GM18511 (cell line): ENCODE data around the gene CCND1.

Source experiments
- ATAC-seq: cut with Tn5 transposase; IDR thresholded peaks from one replicate; pipeline ENCODE4 v1.9.1; 2021; ENCODE audit warnings: mild to moderate bottlenecking, moderate library complexity; ENCODE audit not compliant: unreplicated experiment

Gene CCND1

GRCh38 chr11:69664901-69665300, 23.9 kb downstream of the CCND1 start:
- no peak for ATAC-seq

GRCh38 chr11:69665669-69666068, 24.7 kb downstream of the CCND1 start:
- no peak for ATAC-seq

DNA sequence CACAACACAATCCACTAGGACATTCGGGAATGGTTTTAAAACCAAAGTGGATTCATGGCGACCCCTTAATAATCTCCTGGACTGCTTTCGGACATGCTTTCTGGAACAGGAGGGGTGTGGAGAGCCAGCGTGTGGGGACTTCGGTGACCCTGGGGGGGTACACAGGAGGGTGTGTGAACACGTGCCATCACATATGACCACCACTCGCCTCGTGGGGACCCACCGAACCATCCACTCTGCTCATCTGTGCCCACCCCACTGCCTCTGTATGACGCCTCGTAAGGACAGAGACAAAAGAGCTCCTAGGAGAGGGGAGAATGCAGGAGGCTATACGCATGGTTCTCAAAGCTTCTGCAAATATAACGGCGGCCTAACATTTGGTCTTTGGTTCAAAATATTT, 25.3 kb downstream of the CCND1 start:
- ATAC-seq = no peak

- ATAC-seq = no peak
These were observed 26.0 kb downstream of the CCND1 start for GRCh38 chr11:69666752-69667536.

- no peak for ATAC-seq
These were observed 27.0 kb downstream of the CCND1 start for GRCh38 chr11:69667619-69668604.

- no peak for ATAC-seq
These were observed 28.5 kb downstream of the CCND1 start for GRCh38 chr11:69669486-69669885.

DNA sequence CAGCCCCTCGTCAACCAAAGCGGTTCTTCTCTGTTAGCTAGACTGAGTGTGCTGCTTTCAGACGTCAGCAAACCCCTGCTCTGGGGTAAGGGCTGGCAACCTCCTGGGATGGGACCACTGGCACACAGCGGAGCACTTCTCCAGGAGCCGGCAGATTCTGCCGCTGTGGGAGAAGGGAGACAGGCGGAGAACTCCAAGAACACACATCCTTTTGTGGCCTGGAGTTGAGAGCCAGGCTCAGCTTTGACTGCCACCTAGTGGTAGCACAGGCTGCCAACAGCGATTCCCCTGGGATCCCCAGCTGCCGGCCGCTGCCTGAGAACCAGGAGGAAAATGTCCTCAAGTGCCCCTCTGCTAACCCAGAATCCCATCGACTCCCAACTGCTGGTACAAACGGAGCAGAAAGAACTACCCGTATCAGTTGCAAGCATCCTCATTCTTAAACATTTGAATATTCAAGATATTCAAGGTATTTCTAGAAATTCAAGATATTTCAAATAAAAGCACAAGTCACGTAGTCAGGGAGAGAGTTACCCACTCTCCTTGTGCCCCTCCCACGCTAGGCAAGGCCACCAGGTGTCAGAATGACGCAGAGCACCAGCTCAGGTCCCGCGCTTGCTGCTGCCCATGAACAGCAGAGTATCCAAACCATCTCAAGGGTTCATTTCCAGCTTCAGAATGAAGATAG, 29.3 kb downstream of the CCND1 start:
- ATAC-seq = no peak

GRCh38 chr11:69671734-69672465, 30.9 kb downstream of the CCND1 start:
- ATAC-seq = no peak

- no peak for ATAC-seq
These were observed 33.4 kb downstream of the CCND1 start for GRCh38 chr11:69674267-69674885.

GRCh38 chr11:69674886-69675714, 34.1 kb downstream of the CCND1 start, which contains the start of gene LTO1:
Gene LTO1 (minus strand): TSS chr11:69675353. CDS start chr11:69675239, 114 bp downstream.
- peak; percentile 91 for ATAC-seq

GRCh38 chr11:69677749-69678148, 36.8 kb downstream of the CCND1 start:
- ATAC-seq = no peak

DNA sequence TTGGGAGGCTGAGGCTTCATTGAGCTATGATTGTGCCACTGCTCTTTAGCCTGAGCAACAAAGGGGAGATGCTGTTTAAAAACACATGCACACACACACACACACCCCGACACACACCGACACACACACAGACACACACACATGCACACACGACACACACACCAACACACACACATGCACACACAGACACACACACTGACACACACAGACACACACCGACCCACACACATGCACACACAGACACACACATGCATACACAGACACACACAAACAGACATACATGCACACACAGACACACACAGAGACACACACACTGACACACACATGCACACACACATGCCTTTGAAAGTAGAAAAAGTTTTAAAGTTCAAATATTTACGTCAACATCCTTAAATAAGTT, 39.7 kb downstream of the CCND1 start:
- ATAC-seq = no peak

GRCh38 chr11:69682221-69682620, 41.3 kb downstream of the CCND1 start:
- no peak for ATAC-seq

GRCh38 chr11:69682681-69683326, 41.8 kb downstream of the CCND1 start:
- no peak for ATAC-seq

GRCh38 chr11:69683764-69684333, 42.9 kb downstream of the CCND1 start:
- no peak for ATAC-seq

GRCh38 chr11:69684651-69685050, 43.7 kb downstream of the CCND1 start:
- no peak for ATAC-seq

DNA sequence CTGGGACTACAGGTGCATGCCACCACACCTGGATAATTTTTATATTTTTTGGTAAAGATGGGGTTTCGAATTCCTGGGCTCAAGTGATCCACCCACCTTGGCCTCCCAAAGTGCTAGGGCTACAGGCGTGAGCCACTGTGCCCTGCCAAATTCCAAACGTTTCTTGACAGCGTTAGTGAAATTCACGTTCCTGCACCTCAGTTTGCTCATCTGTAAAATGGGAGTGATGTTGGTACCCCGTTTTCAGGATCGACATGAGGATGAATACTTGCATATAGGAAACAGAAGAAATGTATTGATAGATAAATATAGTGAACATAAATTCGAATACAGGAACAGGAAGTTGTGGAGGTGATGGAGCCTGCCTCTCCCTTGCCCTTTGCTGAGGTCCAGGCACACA, 44.4 kb downstream of the CCND1 start:
- no peak for ATAC-seq

DNA sequence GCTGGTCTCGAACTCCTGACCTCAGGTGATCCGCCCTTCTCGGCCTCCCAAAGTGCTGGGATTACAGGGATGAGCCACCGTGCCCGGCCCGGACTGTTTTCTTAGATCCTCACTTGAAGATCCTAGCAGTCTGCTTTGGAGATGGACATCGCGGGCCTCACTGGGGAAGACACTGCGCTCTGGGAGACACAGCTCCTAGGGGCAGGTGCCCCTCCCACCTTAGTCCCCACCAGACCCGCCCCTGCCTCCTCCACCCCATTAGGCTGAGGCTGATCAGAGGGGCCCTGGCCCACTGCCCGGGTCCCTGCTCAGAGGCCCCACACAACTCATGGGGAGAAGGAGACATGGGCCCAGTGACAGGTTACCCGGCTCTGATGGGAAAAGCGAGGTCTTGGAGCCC, 45.5 kb downstream of the CCND1 start:
- no peak for ATAC-seq
